ENCODE data around the gene SIK1. TPM values are rescaled to one million over a fixed set of nuclear protein-coding genes. Genes with fewer than 3 reads are reported as not detected.

SIK1 gene
- total and polyA plus RNA-seq, 7 experiments from 2014 or later = 0.21 to 414 (median 6.3) TPM; not detected in 1

DNA sequence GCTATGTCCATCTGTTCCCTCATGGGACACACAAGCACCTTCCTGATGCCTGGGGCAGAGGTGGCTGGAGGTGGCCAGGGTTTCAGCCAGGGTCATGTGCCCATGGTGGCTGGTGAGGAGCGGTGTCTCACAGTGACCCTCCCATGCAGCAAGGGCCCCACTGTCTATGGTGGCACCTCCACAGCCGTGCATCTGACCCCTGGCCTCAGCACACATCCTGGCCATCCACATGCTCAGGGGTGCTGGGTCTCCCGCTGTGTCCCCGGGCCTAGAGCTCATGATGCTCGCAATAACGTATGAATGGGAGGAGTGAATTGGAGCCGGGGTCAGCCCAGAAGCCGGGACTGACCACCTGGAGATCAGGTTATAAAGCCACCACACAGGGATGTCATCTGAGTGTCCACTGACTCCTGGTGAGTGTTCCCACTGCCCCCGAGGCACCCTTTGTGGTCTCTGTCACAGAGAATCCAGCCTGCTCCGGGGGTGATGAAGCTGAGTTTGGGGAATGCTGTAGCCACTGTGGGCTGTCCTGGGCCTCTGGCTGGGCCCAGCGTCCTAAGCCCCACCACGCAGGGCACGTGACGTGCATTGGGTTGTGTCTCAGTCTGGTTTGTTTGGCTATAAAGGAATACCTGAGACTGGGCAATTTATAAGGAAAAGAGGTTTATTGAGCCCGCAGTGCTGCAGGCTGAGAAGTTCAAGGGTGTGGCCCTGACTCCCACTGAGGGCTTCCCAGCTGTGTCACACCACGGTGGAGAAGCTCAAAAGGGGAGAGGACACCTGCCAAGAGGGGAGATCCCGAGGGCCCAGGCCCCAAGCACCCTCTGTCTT, 51.7 kb downstream of the SIK1 start:
- H3K27ac Mint-ChIP-seq = peak overlapping the region in 1 of 9 donors; percentile 55
- no peaks in the 10 kb centered on the region for H3K36me3 Mint-ChIP-seq
- Histone ChIP-seq H3K36me3 (ENCODE audit: control insufficient read depth in 2 of 3, insufficient read depth in 3 of 3, low read length in 3 of 3) (no peaks in the 10 kb centered on the region), H3K9me3 (ENCODE audit: control insufficient read depth in 2 of 3, low read length in 3 of 3) (no peaks in the 10 kb centered on the region), H3K4me3 (ENCODE audit: low read length) (no peak overlapping the region), H3K27me3 (ENCODE audit: control insufficient read depth in 2 of 2, insufficient read depth in 2 of 2, low read length in 2 of 2) (no peaks in the 10 kb centered on the region), H3K4me1 (ENCODE audit: control insufficient read depth in 2 of 2, insufficient read depth in 2 of 2, low read length in 2 of 2) (no peaks in the 10 kb centered on the region), H3K27ac (ENCODE audit: low read depth, low read length) (no peak overlapping the region)
- no peaks in the 10 kb centered on the region for H3K9me3 Mint-ChIP-seq
- intact Hi-C loops (cut with micrococcal nuclease) = no loop called here
- ATAC-seq (no peak), DNase-seq (peak in 1 of 9 donors; percentile 7)
- POLR2A ChIA-PET = no interaction called here
- no peaks in the 10 kb centered on the region for H3K27me3 Mint-ChIP-seq
- CTCF ChIA-PET = no interaction called here
- H3K4me3 Mint-ChIP-seq = no peak overlapping the region
- H3K4me1 Mint-ChIP-seq = peaks cover 0 to 3% (median 0%) of the 10 kb centered on the region in 7 donors

- Mint-ChIP-seq H3K4me1 (peaks cover 0 to 3% (median 0%) of the 10 kb centered on the region in 7 donors), H3K4me3 (no peak overlapping the region), H3K9me3 (no peaks in the 10 kb centered on the region), H3K27ac (no peak overlapping the region), H3K27me3 (no peaks in the 10 kb centered on the region), H3K36me3 (no peaks in the 10 kb centered on the region)
- ATAC-seq (no peak), DNase-seq (no peak)
- Histone ChIP-seq H3K4me1 (ENCODE audit: control insufficient read depth in 2 of 2, insufficient read depth in 2 of 2, low read length in 2 of 2) (no peaks in the 10 kb centered on the region), H3K4me3 (ENCODE audit: low read length) (no peak overlapping the region), H3K27ac (ENCODE audit: low read depth, low read length) (no peak overlapping the region), H3K27me3 (ENCODE audit: control insufficient read depth in 2 of 2, insufficient read depth in 2 of 2, low read length in 2 of 2) (no peaks in the 10 kb centered on the region), H3K36me3 (ENCODE audit: control insufficient read depth in 2 of 3, insufficient read depth in 3 of 3, low read length in 3 of 3) (no peaks in the 10 kb centered on the region), H3K9me3 (ENCODE audit: control insufficient read depth in 2 of 3, low read length in 3 of 3) (no peaks in the 10 kb centered on the region)
- ChIA-PET POLR2A (no interaction called here), CTCF (no interaction called here)
- intact Hi-C loops (cut with micrococcal nuclease) = no loop called here
Measured at GRCh38 chr21:43374228-43374885, 52.6 kb downstream of the SIK1 start.

GRCh38 chr21:43373362-43374227, 53.3 kb downstream of the SIK1 start:
- H3K4me1 ChIP-seq (ENCODE audit: control insufficient read depth in 2 of 2, insufficient read depth in 2 of 2, low read length in 2 of 2) = no peaks in the 10 kb centered on the region
- no peaks in the 10 kb centered on the region for H3K27me3 ChIP-seq (ENCODE audit: control insufficient read depth in 2 of 2, insufficient read depth in 2 of 2, low read length in 2 of 2)
- H3K27ac ChIP-seq (ENCODE audit: low read depth, low read length) = no peak overlapping the region
- ChIA-PET POLR2A (no interaction called here), CTCF (no interaction called here)
- ATAC-seq (no peak), DNase-seq (peak in 1 of 9 donors; percentile 7)
- Mint-ChIP-seq H3K9me3 (no peaks in the 10 kb centered on the region), H3K4me1 (peaks cover 0 to 5% (median 0%) of the 10 kb centered on the region in 7 donors), H3K4me3 (no peak overlapping the region), H3K27me3 (no peaks in the 10 kb centered on the region), H3K36me3 (no peaks in the 10 kb centered on the region), H3K27ac (peak overlapping the region in 1 of 9 donors; percentile 62)
- no peaks in the 10 kb centered on the region for H3K36me3 ChIP-seq (ENCODE audit: control insufficient read depth in 2 of 3, insufficient read depth in 3 of 3, low read length in 3 of 3)
- no peaks in the 10 kb centered on the region for H3K9me3 ChIP-seq (ENCODE audit: control insufficient read depth in 2 of 3, low read length in 3 of 3)
- intact Hi-C loops (cut with micrococcal nuclease) = no loop called here
- H3K4me3 ChIP-seq (ENCODE audit: low read length) = no peak overlapping the region

GRCh38 chr21:43372663-43373361, 54.1 kb downstream of the SIK1 start:
- Histone ChIP-seq H3K36me3 (ENCODE audit: control insufficient read depth in 2 of 3, insufficient read depth in 3 of 3, low read length in 3 of 3) (no peaks in the 10 kb centered on the region), H3K4me1 (ENCODE audit: control insufficient read depth in 2 of 2, insufficient read depth in 2 of 2, low read length in 2 of 2) (no peaks in the 10 kb centered on the region), H3K27ac (ENCODE audit: low read depth, low read length) (no peak overlapping the region), H3K4me3 (ENCODE audit: low read length) (no peak overlapping the region), H3K9me3 (ENCODE audit: control insufficient read depth in 2 of 3, low read length in 3 of 3) (no peaks in the 10 kb centered on the region), H3K27me3 (ENCODE audit: control insufficient read depth in 2 of 2, insufficient read depth in 2 of 2, low read length in 2 of 2) (no peaks in the 10 kb centered on the region)
- Mint-ChIP-seq H3K4me1 (peaks cover 0 to 5% (median 0%) of the 10 kb centered on the region in 7 donors), H3K36me3 (no peaks in the 10 kb centered on the region), H3K9me3 (no peaks in the 10 kb centered on the region), H3K27me3 (no peaks in the 10 kb centered on the region), H3K4me3 (no peak overlapping the region), H3K27ac (peak overlapping the region in 1 of 9 donors; percentile 62)
- ChIA-PET CTCF (no interaction called here), POLR2A (no interaction called here)
- peak in 1 of 9 donors; percentile 4 for DNase-seq
- no peak for ATAC-seq
- intact Hi-C loops (cut with micrococcal nuclease) = no loop called here

- no peaks in the 10 kb centered on the region for H3K27me3 ChIP-seq (ENCODE audit: control insufficient read depth in 2 of 2, insufficient read depth in 2 of 2, low read length in 2 of 2)
- Mint-ChIP-seq H3K4me1 (peaks cover 0 to 5% (median 0%) of the 10 kb centered on the region in 7 donors), H3K4me3 (no peak overlapping the region), H3K27ac (no peak overlapping the region), H3K36me3 (no peaks in the 10 kb centered on the region), H3K9me3 (no peaks in the 10 kb centered on the region), H3K27me3 (no peaks in the 10 kb centered on the region)
- no peak overlapping the region for H3K27ac ChIP-seq (ENCODE audit: low read depth, low read length)
- no peaks in the 10 kb centered on the region for H3K4me1 ChIP-seq (ENCODE audit: control insufficient read depth in 2 of 2, insufficient read depth in 2 of 2, low read length in 2 of 2)
- H3K4me3 ChIP-seq (ENCODE audit: low read length) = no peak overlapping the region
- no peaks in the 10 kb centered on the region for H3K36me3 ChIP-seq (ENCODE audit: control insufficient read depth in 2 of 3, insufficient read depth in 3 of 3, low read length in 3 of 3)
- POLR2A ChIA-PET = no interaction called here
- DNase-seq (peak in 1 of 9 donors; percentile 5), ATAC-seq (no peak)
- H3K9me3 ChIP-seq (ENCODE audit: control insufficient read depth in 2 of 3, low read length in 3 of 3) = no peaks in the 10 kb centered on the region
- CTCF ChIA-PET = no interaction called here
- intact Hi-C loops (cut with micrococcal nuclease) = no loop called here
Measured at GRCh38 chr21:43371786-43372185, 55.1 kb downstream of the SIK1 start.

DNA sequence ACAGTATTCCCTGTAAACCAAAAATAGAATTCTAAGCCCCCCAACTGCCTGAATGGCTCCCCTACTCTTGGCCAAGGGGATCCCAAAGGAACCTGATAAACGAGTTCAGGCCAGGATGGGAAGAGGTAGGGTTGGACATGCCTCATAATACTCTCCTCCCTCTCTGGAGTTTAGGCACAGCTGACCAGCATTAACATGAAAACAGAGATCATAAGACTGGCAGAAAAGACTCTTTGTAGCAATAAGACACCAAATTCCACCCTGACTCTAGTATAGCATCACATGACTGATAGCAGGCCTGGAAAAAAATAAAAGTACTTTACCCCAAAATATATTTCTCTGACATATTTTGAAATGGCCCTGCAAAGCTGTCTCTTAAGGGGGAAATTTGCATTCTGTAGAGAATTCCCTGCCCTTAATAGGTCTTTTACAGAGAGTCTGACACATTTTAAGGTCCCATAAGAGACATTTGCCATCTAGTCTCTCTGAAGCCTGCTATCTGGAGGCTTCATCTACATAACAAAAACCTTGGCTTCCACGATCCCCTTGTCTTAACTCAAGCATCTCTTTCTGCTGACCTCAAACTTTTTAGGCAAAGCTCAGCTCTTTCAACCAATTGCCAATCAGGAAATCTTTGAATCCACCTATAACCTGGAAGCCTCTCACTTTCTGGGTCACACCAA, 55.9 kb downstream of the SIK1 start:
- Mint-ChIP-seq H3K36me3 (no peaks in the 10 kb centered on the region), H3K4me1 (peaks cover 0 to 2% (median 0%) of the 10 kb centered on the region in 7 donors), H3K4me3 (no peak overlapping the region), H3K9me3 (no peaks in the 10 kb centered on the region), H3K27me3 (no peaks in the 10 kb centered on the region), H3K27ac (peak overlapping the region in 4 of 9 donors; percentile 3 to 78 (median 56))
- intact Hi-C loops (cut with micrococcal nuclease) = no loop called here
- no peaks in the 10 kb centered on the region for H3K9me3 ChIP-seq (ENCODE audit: control insufficient read depth in 2 of 3, low read length in 3 of 3)
- H3K4me1 ChIP-seq (ENCODE audit: control insufficient read depth in 2 of 2, insufficient read depth in 2 of 2, low read length in 2 of 2) = no peaks in the 10 kb centered on the region
- H3K27ac ChIP-seq (ENCODE audit: low read depth, low read length) = no peak overlapping the region
- no peaks in the 10 kb centered on the region for H3K36me3 ChIP-seq (ENCODE audit: control insufficient read depth in 2 of 3, insufficient read depth in 3 of 3, low read length in 3 of 3)
- H3K4me3 ChIP-seq (ENCODE audit: low read length) = no peak overlapping the region
- ATAC-seq (no peak), DNase-seq (no peak)
- no peaks in the 10 kb centered on the region for H3K27me3 ChIP-seq (ENCODE audit: control insufficient read depth in 2 of 2, insufficient read depth in 2 of 2, low read length in 2 of 2)
- CTCF ChIA-PET = no interaction called here
- POLR2A ChIA-PET = no interaction called here
